Loucy (cell line): ENCODE results near the gene TAS2R41.

Experiments
- CTCF ChIP-seq: fragments of 200-600 bp; sonication (generic); conservative IDR thresholded peaks from 2 replicates; pipeline ENCODE4 v1.5.1; 2014; ENCODE audit warnings: mild to moderate bottlenecking, antibody characterized with exemption, low read length
- EZH2phosphoT487 ChIP-seq: fragments of 200-600 bp; IDR thresholded peaks from 2 replicates; pipeline ENCODE4 v1.6.1; 2018; ENCODE audit warnings: antibody characterized with exemption, mild to moderate bottlenecking, moderate library complexity, borderline replicate concordance

GRCh38 chr7:143463556-143463955 is 14.1 kb upstream of the TAS2R41 start:
- TF ChIP-seq CTCF, result no peak
- no peak for TF ChIP-seq EZH2phosphoT487
